Keratinocyte (primary cell): Measurements from ENCODE around the gene XCL1. TPM values are rescaled to one million over a fixed set of nuclear protein-coding genes. Genes with fewer than 3 reads are reported as not detected.
A peak's percentile ranks its signal among the peaks of the same experiment; 100 is the strongest.
"Not testable (repeated sequence)": the region's sequence is repeated elsewhere in the genome, so short reads cannot be mapped to it uniquely, and the experiment has no call there.

ENCODE experiments used
- DNase-seq: peaks from one replicate; pipeline ENCODE4 v3.0.0-alpha.2; 2011; ENCODE audit warnings: low read depth, missing footprints, low spot score
- FAIRE-seq: peaks from 2 replicates; lab custom pipeline; 2011; peaks lifted over from hg19 to GRCh38; lab: Jason Lieb, UNC
- H2AFZ ChIP-seq: 2 replicates; pipeline ENCODE4 v1.6.0; 2012; ENCODE audit warnings: low read length, control low read depth, inconsistent platforms; ENCODE audit not compliant: control insufficient read depth
- H3K27ac ChIP-seq: 2 replicates; pipeline ENCODE4 v1.5.1; 2011; ENCODE audit warnings: low read length; ENCODE audit not compliant: control insufficient read depth, insufficient read depth
- H3K27me3 ChIP-seq: 3 replicates; pipeline ENCODE4 v1.6.0; 2011; ENCODE audit warnings: low read length; ENCODE audit not compliant: control insufficient read depth, insufficient read depth; ENCODE audit errors: extremely low read depth
- H3K36me3 ChIP-seq, 2 experiments: 2 replicates in 1 of 2; 3 replicates in 1 of 2; pipeline ENCODE4 v1.5.1; 2011; ENCODE audit warnings: low read length in 2 of 2, mild to moderate bottlenecking in 1 of 2; ENCODE audit not compliant: control insufficient read depth in 2 of 2, insufficient read depth in 2 of 2; ENCODE audit errors: extremely low read depth in 1 of 2
- H3K4me1 ChIP-seq: 3 replicates; pipeline ENCODE4 v1.5.1; 2011; ENCODE audit warnings: low read length; ENCODE audit not compliant: control insufficient read depth, insufficient read depth; ENCODE audit errors: extremely low read depth
- H3K4me2 ChIP-seq: 3 replicates; pipeline ENCODE4 v1.6.0; 2011; ENCODE audit warnings: low read depth, low read length; ENCODE audit not compliant: control insufficient read depth, insufficient read depth; ENCODE audit errors: extremely low read depth
- H3K4me3 ChIP-seq, 3 experiments: fragments of 200-600 bp in 1 of 3; sonication (generic) in 1 of 3; 2 replicates in 2 of 3; 3 replicates in 1 of 3; pipeline ENCODE4 v1.5.1; 2011 to 2016; ENCODE audit warnings: low read length in 3 of 3, mild to moderate bottlenecking in 3 of 3, control low read depth in 2 of 3, inconsistent platforms in 1 of 3, low read depth in 1 of 3, mixed read lengths in 1 of 3, mixed run types in 1 of 3, moderate library complexity in 1 of 3; ENCODE audit not compliant: control insufficient read depth in 2 of 3, insufficient read depth in 2 of 3; ENCODE audit errors: extremely low read depth in 1 of 3
- H3K79me2 ChIP-seq: 2 replicates; pipeline ENCODE4 v1.6.0; 2012; ENCODE audit warnings: low read length; ENCODE audit not compliant: control insufficient read depth, insufficient read depth
- H3K9ac ChIP-seq: 3 replicates; pipeline ENCODE4 v1.6.0; 2011; ENCODE audit warnings: low read length; ENCODE audit not compliant: control insufficient read depth, insufficient read depth; ENCODE audit errors: extremely low read depth
- H3K9me1 ChIP-seq: 3 replicates; pipeline ENCODE4 v1.6.0; 2011; ENCODE audit warnings: low read length; ENCODE audit not compliant: control insufficient read depth, insufficient read depth; ENCODE audit errors: extremely low read depth
- H3K9me3 ChIP-seq: 2 replicates; pipeline ENCODE4 v1.5.1; 2012; ENCODE audit warnings: low read depth, low read length; ENCODE audit not compliant: control insufficient read depth
- H4K20me1 ChIP-seq: 3 replicates; pipeline ENCODE4 v1.6.0; 2011; ENCODE audit warnings: low read length; ENCODE audit not compliant: control insufficient read depth, insufficient read depth; ENCODE audit errors: extremely low read depth
- dilution Hi-C: fragments of 300-500 bp; cut with MboI; formaldehyde crosslinking; loops from one replicate; pipeline ENCODE4 v1.7.0; 2020; ENCODE audit warnings: low sequenced_read_pairs; ENCODE audit not compliant: extremely low pct_ligation_motif_present
- polyA plus RNA-seq, 5 experiments: library from polyadenylated mRNA; depleted of rRNA in 3 of 5; stranded (reverse) in 3 of 5; stranded (forward) in 1 of 5; unstranded in 1 of 5; fragments of >200 nt; gene quantifications; 1 replicate in 1 of 5; 2 replicates in 3 of 5; 3 replicates in 1 of 5; pipeline versions ENCODE4 v1.2.1 to v1.2.3, GENCODE V29; 2011 to 2012; ENCODE audit warnings: missing spikeins in 2 of 5, low read depth in 1 of 5, low replicate concordance in 1 of 5
- TF ChIP-seq, protein P1 (sequence below), 3 experiments: IDR thresholded peaks in 1 of 3; conservative IDR thresholded peaks in 1 of 3; optimal IDR thresholded peaks in 1 of 3; 2 replicates in 2 of 3; 3 replicates in 1 of 3; pipeline versions ENCODE3 to v1.5.1; 2011; ENCODE audit warnings: low read length in 3 of 3, mild to moderate bottlenecking in 3 of 3, moderate library complexity in 2 of 3, control low read depth in 1 of 3, inconsistent platforms in 1 of 3; ENCODE audit not compliant: insufficient read depth in 2 of 3; ENCODE audit errors: extremely low read depth in 1 of 3

Gene XCL1
- polyA plus RNA-seq, 1 donor (not counting 4 experiments of a cell fraction or from before 2014, with no cell fraction given): 0.18 TPM

DNA sequence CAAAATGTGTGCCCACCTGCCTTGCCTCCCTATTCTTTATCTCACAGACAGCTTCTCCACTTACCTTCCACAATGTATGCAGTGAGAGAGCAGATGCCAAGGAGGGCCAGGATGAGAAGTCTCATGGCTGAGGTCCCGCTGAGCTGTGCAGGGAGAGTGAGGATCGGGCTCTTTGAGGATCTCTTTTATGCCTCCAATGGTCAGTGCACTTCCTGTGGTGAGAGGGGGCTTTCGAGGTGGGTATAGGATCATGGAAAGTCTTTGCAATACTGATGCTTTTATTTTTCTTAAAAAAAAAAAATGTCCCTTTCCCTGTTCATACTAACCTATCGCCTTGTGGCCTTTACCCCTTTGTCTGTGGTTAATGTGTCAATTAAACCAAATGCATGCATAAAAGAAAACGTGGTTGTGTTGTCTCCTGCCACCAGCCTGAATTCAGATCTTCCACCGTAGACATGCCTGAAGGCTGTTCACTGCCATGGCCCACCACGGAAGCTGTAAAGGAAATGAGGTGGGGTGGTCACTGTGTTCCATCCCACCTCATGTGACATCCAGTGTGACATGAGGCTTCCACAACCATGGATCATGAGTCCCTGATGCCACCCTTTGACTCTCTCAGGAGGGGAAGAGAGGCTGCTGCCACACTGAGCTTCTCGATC, 32.4 kb upstream of the XCL1 start, which contains the start of gene XCL2:
Gene XCL2 (minus strand): TSS at position 158 of the 659 bp plus-strand sequence. CDS start 33 bp downstream, at position 125.
- FAIRE-seq, H3K4me1 ChIP-seq, H2AFZ ChIP-seq, H3K27ac ChIP-seq, H3K27me3 ChIP-seq, DNase-seq, H3K36me3 ChIP-seq, H3K79me2 ChIP-seq, H3K9ac ChIP-seq, H3K9me1 ChIP-seq, H4K20me1 ChIP-seq, dilution Hi-C loops, H3K9me3 ChIP-seq, H3K4me3 ChIP-seq, H3K4me2 ChIP-seq: not testable (repeated sequence)

GRCh38 chr1:168545678-168546552, 30.5 kb upstream of the XCL1 start:
- H3K27ac ChIP-seq, dilution Hi-C loops, H3K36me3 ChIP-seq, H3K9me3 ChIP-seq, H3K9ac ChIP-seq, H3K4me1 ChIP-seq, H3K27me3 ChIP-seq, H2AFZ ChIP-seq, H3K4me3 ChIP-seq, H3K9me1 ChIP-seq, H3K4me2 ChIP-seq, H4K20me1 ChIP-seq, H3K79me2 ChIP-seq: not testable (repeated sequence)
- peak; percentile 5 for DNase-seq
- TF ChIP-seq, protein P1, sequence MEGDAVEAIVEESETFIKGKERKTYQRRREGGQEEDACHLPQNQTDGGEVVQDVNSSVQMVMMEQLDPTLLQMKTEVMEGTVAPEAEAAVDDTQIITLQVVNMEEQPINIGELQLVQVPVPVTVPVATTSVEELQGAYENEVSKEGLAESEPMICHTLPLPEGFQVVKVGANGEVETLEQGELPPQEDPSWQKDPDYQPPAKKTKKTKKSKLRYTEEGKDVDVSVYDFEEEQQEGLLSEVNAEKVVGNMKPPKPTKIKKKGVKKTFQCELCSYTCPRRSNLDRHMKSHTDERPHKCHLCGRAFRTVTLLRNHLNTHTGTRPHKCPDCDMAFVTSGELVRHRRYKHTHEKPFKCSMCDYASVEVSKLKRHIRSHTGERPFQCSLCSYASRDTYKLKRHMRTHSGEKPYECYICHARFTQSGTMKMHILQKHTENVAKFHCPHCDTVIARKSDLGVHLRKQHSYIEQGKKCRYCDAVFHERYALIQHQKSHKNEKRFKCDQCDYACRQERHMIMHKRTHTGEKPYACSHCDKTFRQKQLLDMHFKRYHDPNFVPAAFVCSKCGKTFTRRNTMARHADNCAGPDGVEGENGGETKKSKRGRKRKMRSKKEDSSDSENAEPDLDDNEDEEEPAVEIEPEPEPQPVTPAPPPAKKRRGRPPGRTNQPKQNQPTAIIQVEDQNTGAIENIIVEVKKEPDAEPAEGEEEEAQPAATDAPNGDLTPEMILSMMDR (optimal IDR thresholded peaks at IDR 0.05 in 1 of 3, IDR thresholded peaks at IDR 0.05 in 1 of 3, conservative IDR thresholded peaks at IDR 0.05 in 1 of 3; ENCODE audit: extremely low read depth in 1 of 3, insufficient read depth in 2 of 3, low read length in 3 of 3): peak in 2 of 3 experiments; percentile 28 to 36
- FAIRE-seq: peak; percentile 88

DNA sequence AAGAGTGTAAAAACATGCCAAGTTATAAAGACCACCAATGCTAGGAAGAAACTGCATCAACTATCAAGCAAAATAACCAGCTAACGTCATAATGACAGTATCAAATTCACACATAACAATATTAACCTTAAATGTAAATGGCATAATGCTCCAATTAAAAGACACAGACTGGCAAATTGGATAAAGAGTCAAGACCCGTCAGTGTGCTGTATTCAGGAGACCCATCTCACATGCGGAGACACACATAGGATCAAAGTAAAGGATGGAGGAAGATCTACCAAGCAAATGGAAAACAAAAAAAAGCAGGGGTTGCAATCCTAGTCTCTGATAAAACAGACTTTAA, 29.9 kb upstream of the XCL1 start:
- H3K4me3 ChIP-seq, H4K20me1 ChIP-seq, H3K9ac ChIP-seq, H3K9me3 ChIP-seq, FAIRE-seq, H3K79me2 ChIP-seq, H2AFZ ChIP-seq, H3K4me2 ChIP-seq, H3K9me1 ChIP-seq, dilution Hi-C loops, H3K27ac ChIP-seq, DNase-seq, H3K4me1 ChIP-seq, H3K36me3 ChIP-seq, H3K27me3 ChIP-seq: not testable (repeated sequence)
